ENCODE results near the gene TCF15. TPM values are rescaled to one million over a fixed set of nuclear protein-coding genes. Genes with fewer than 3 reads are reported as not detected.

TCF15 gene, protein sequence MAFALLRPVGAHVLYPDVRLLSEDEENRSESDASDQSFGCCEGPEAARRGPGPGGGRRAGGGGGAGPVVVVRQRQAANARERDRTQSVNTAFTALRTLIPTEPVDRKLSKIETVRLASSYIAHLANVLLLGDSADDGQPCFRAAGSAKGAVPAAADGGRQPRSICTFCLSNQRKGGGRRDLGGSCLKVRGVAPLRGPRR
- not detected in 2 replicates for polyA plus RNA-seq (2011; rRNA removed)
- not detected in 2 replicates for polyA plus RNA-seq (2012; cell fraction: cytosol; rRNA removed)
- polyA plus RNA-seq (2012; cell fraction: nucleus; rRNA removed) = not detected in 2 replicates
- polyA plus RNA-seq (2017; fragmentation: RNase III; extraction: RNeasy Plus Mini Kit Qiagen cat#74134 plus additional on column Dnase treatment) = not detected in 3 replicates
- polyA minus RNA-seq (2011; rRNA and poly(A)+ RNA removed) = not detected in 2 replicates

DNA sequence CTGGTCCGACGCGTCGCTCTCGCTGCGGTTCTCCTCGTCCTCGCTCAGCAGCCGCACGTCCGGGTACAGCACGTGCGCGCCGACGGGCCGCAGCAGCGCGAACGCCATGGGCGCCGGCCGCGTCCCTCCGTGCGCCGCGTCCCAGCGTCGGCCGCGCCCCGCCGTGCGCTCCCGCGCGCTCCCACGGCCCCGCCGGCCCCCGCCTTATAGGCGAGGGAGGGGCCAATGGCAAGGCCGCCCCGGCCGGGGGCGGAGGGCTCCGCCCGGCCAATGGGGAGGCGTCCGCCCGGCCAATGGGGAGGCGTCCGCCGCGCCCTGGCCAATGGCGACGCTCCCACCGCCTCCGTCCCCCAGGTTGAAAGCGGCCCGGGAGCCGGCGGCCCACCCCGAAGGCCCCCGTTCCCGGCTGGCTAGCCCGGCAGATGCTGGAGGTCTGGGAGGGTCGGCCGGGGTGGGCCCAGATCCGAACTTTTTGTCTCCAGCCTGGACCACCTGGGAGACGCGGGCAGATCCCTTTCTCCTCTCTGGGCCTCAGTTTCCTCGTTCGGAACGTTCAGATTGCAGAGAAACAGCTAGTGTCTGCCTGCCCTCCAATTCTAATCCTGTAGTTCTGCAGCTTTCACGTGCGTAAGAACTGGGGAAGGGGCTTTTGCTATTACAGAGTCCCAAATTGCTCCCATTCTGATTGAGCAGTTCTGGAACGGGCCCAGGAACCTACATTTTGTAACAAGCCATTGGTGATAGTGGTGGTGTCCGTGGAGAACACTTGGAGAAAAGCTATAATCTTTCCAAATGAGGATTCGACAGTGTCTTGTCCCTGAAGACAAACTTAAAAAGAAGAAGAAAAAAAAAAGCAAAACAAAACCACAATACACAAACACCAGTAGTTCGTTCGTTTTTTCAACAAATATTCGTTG, at the start of gene TCF15:
Gene TCF15, minus strand, starts transcription at position 180 of the 917 bp plus-strand sequence. Its CDS starts 72 bp downstream, at position 108.
- ChIA-PET POLR2A (no interaction called here), CTCF (interaction anchor here (0.7 to 2.4 kb wide), 5 partner anchors 12 to 129 kb away, joined by 3 to 9 read pairs (median 3); no protein-coding TSS in a partner anchor)
- Histone ChIP-seq H3K9me3 (no peaks in the 10 kb centered on the region), H3K4me2 (no peak within 1 kb of the TSS), H3K4me1 (no peaks in the 10 kb centered on the region), H3K4me3 (no peak within 1 kb of the TSS), H3K27ac (no peak within 1 kb of the TSS)
- 75% methylated on average over 63 of the region's 84 CpGs for WGBS (ENCODE audit: missing lambda C conversion rate)
- DNase-seq (ENCODE audit: low read depth in 1 of 2, low spot score in 1 of 2) (no peak), FAIRE-seq (no peak), ATAC-seq (no peak)
- no peak for TF ChIP-seq EHF (CRISPR knock-in tag; IDR thresholded peaks at IDR 0.05)
- TF ChIP-seq CBX8 (IDR thresholded peaks at IDR 0.05) = no peak
- no peak for TF ChIP-seq JUN (IDR thresholded peaks at IDR 0.05)
- no peak for TF ChIP-seq EHMT2 (IDR thresholded peaks at IDR 0.05; ENCODE audit: low read depth)
- TF ChIP-seq FOSB (CRISPR knock-in tag; IDR thresholded peaks at IDR 0.05) = no peak
- no peak for TF ChIP-seq RARB (CRISPR knock-in tag; IDR thresholded peaks at IDR 0.05)

DNA sequence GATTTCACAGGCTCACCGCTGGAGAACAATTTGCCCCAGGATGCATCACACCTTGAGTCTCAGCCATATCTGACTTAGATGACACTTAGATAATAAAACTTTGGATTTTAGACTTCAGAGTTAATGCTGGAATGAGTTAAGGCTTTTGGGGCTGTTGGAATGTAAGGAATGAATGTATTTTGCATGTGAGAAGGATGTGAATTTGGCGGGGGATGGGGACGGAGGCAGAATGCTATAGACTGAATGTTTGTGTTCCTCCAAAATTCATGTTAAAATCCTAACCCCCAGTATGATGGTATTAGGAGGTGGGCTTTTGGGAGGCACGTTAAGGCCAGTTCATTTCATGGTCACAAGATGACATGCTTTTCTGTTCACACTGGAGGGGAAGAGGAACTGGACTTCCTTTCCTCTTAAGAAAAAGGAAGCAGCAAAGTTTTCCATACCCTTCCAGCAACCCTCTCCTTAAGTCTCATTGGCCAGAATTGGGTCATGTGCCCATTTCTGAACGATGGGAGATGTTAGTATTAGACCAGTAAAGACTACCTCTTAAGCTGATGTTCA, 48.7 kb upstream of the TCF15 start:
- Histone ChIP-seq H3K9me3 (no peaks in the 10 kb centered on the region), H3K27ac (peak overlapping the region; percentile 66 to 69; a peak in 4 of 6 replicates), H3K4me2 (no peak overlapping the region), H3K4me1 (peaks cover 53% of the 10 kb centered on the region), H3K4me3 (no peak overlapping the region)
- ChIA-PET CTCF (interaction anchor here (1.7 to 5.2 kb wide), 3 partner anchors 9 to 70 kb away, joined by 5 to 60 read pairs (median 24); no protein-coding TSS in a partner anchor), POLR2A (no interaction called here)
- WGBS (ENCODE audit: missing lambda C conversion rate) = 76% methylated on average over 5 of the region's 5 CpGs
- DNase-seq (ENCODE audit: low read depth in 1 of 2, low spot score in 1 of 2) (no peak), FAIRE-seq (peak; percentile 82), ATAC-seq (no peak)
- no peak for TF ChIP-seq NPAS2 (CRISPR knock-in tag; IDR thresholded peaks at IDR 0.05; ENCODE audit: borderline replicate concordance)
- no peak for TF ChIP-seq TP53 (CRISPR knock-in tag; IDR thresholded peaks at IDR 0.05)
- TF ChIP-seq HOXB13 (CRISPR knock-in tag; IDR thresholded peaks at IDR 0.05; ENCODE audit: low read depth) = no peak

DNA sequence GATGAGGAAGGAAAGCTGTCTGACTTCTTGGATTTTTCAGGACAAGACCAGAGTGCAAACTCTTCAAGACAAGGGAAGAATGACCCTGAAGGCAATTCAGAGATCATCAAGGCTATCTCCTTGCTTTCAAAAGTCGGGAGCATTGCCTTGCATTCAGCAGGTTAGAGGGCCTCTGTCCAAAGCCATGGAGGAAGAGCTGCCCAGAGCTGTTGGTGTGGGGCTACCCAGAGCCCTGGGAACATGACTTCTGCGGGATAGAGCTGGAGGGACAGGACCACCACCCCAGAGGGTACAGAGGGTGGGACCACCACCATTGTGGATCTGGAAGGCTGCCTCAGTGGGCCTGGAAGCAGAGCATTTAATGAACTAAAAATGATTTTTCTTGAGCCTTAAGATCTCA, 48.1 kb upstream of the TCF15 start:
- TF ChIP-seq ZFP36 (IDR thresholded peaks at IDR 0.05; ENCODE audit: borderline replicate concordance, partially characterized antibody) = no peak
- peaks cover 55% of the 10 kb centered on the region for H3K4me1 ChIP-seq
- no peak overlapping the region for H3K4me2 ChIP-seq
- no peaks in the 10 kb centered on the region for H3K9me3 ChIP-seq
- DNase-seq (ENCODE audit: low read depth in 1 of 2, low spot score in 1 of 2) (no peak), ATAC-seq (no peak), FAIRE-seq (no peak)
- POLR2A ChIA-PET = no interaction called here
- WGBS (ENCODE audit: missing lambda C conversion rate) = 67% methylated on average over 2 of the region's 2 CpGs
- no peak overlapping the region for H3K4me3 ChIP-seq
- CTCF ChIA-PET = interaction anchor here (0.9 to 5.2 kb wide), 5 partner anchors 10 to 110 kb away, joined by 3 to 60 read pairs (median 5); partner anchors contain the start of gene SLC52A3
- H3K27ac ChIP-seq = peak overlapping the region in 1 of 2 experiments; percentile 40; a peak in 3 of 6 replicates

- H3K9me3 ChIP-seq = no peaks in the 10 kb centered on the region
- no peak for FAIRE-seq
- no peak for DNase-seq (ENCODE audit: low read depth in 1 of 2, low spot score in 1 of 2)
- TF ChIP-seq, protein P1, sequence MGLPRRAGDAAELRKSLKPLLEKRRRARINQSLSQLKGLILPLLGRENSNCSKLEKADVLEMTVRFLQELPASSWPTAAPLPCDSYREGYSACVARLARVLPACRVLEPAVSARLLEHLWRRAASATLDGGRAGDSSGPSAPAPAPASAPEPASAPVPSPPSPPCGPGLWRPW (IDR thresholded peaks at IDR 0.05) = no peak
- peak; percentile 56 for TF ChIP-seq REST (IDR thresholded peaks at IDR 0.05)
- CTCF ChIA-PET = interaction anchor here (1.1 to 5.2 kb wide), 4 partner anchors 10 to 83 kb away, joined by 3 to 60 read pairs (median 14); no protein-coding TSS in a partner anchor
- POLR2A ChIA-PET = no interaction called here
- H3K4me2 ChIP-seq = no peak overlapping the region
- WGBS (ENCODE audit: missing lambda C conversion rate) = 80% methylated on average over 11 of the region's 11 CpGs
- no peak overlapping the region for H3K4me3 ChIP-seq
- peak overlapping the region; percentile 98; a peak in 4 of 6 replicates for H3K27ac ChIP-seq
- H3K4me1 ChIP-seq = peaks cover 47% of the 10 kb centered on the region
- no peak for ATAC-seq
These were observed 45.9 kb upstream of the TCF15 start for GRCh38 chr20:655726-656624.
